IMR-90 (cell line): Measurements from ENCODE around the gene NHSL2. TPM values are rescaled to one million over a fixed set of nuclear protein-coding genes. Genes with fewer than 3 reads are reported as not detected.

Experiments
- ATAC-seq: fragments of 200-7000 bp; cut with Tn5 transposase; 2 replicates; pipeline ENCODE4 v1.9.1; 2020; ENCODE audit warnings: low read depth, mild to moderate bottlenecking, moderate library complexity
- BruUV-seq: library from RNA; stranded (reverse); fragments of 400-500 nt; replicated peaks from 2 replicates; lab custom pipeline; 2021; lab: Mats Ljungman, UMichigan
- CTCF ChIA-PET: fragments of 300-600 bp; formaldehyde crosslinking; extraction: SDS; loops from one replicate; lab custom pipeline; 2021; ENCODE audit warnings: antibody characterized with exemption; lab: Yijun Ruan, JAX
- POLR2A ChIA-PET: fragments of 300-600 bp; sonication (Branson Sonifier 250); formaldehyde crosslinking; loops from one replicate; lab custom pipeline; 2022; ENCODE audit warnings: antibody characterized with exemption; ENCODE audit not compliant: unreplicated experiment; lab: Charles Lee
- DNase-seq: peaks from one replicate; pipeline ENCODE4 v3.0.0; 2013
- H2AFZ ChIP-seq: replicated peaks from 2 replicates; pipeline ENCODE3; 2013; ENCODE audit warnings: low read length, mild to moderate bottlenecking; ENCODE audit not compliant: poor library complexity
- H2AK5ac ChIP-seq: 2 replicates; pipeline ENCODE4 v1.6.1; 2013; ENCODE audit warnings: low read depth, low read length, inconsistent platforms
- H2AK9ac ChIP-seq: replicated peaks from 2 replicates; pipeline ENCODE3; 2013; ENCODE audit warnings: mild to moderate bottlenecking, low read depth, low read length, moderate library complexity; ENCODE audit not compliant: poor library complexity
- H2BK120ac ChIP-seq: 2 replicates; pipeline ENCODE4 v1.6.1; 2013; ENCODE audit warnings: low read depth, low read length, inconsistent platforms
- H2BK15ac ChIP-seq: 3 replicates; pipeline ENCODE4 v1.6.1; 2013; ENCODE audit warnings: low read depth, low read length, inconsistent platforms
- H2BK20ac ChIP-seq: 2 replicates; pipeline ENCODE4 v1.6.1; 2013; ENCODE audit warnings: low read depth, mild to moderate bottlenecking, inconsistent platforms, low read length, moderate library complexity
- H2BK5ac ChIP-seq: 2 replicates; pipeline ENCODE4 v1.6.1; 2013; ENCODE audit warnings: mild to moderate bottlenecking, low read depth, low read length, inconsistent platforms; ENCODE audit not compliant: poor library complexity, severe bottlenecking
- H3K14ac ChIP-seq: replicated peaks from 2 replicates; pipeline ENCODE4 v1.6.1; 2013; ENCODE audit warnings: low read depth, low read length, inconsistent platforms
- H3K18ac ChIP-seq: 2 replicates; pipeline ENCODE4 v1.6.1; 2013; ENCODE audit warnings: low read depth, low read length, control low read depth
- H3K23ac ChIP-seq: 2 replicates; pipeline ENCODE4 v1.6.1; 2013; ENCODE audit warnings: low read depth, low read length, inconsistent platforms
- H3K27ac ChIP-seq: 2 replicates; pipeline ENCODE4 v1.5.1; 2013; ENCODE audit warnings: mild to moderate bottlenecking, control low read depth, low read length; ENCODE audit not compliant: insufficient read depth
- H3K27me3 ChIP-seq: 2 replicates; pipeline ENCODE4 v1.6.1; 2013; ENCODE audit warnings: low read length; ENCODE audit not compliant: control insufficient read depth, insufficient read depth
- H3K36me3 ChIP-seq: 2 replicates; pipeline ENCODE4 v1.6.1; 2013; ENCODE audit warnings: low read length, mixed read lengths; ENCODE audit not compliant: control insufficient read depth, insufficient read depth
- H3K4ac ChIP-seq: 2 replicates; pipeline ENCODE4 v1.6.1; 2013; ENCODE audit warnings: low read depth, low read length, inconsistent platforms
- H3K4me1 ChIP-seq: 2 replicates; pipeline ENCODE4 v1.6.1; 2013; ENCODE audit warnings: low read length, mixed read lengths; ENCODE audit not compliant: control insufficient read depth, insufficient read depth
- H3K4me2 ChIP-seq: 2 replicates; pipeline ENCODE4 v1.6.1; 2013; ENCODE audit warnings: low read depth, mild to moderate bottlenecking, control low read depth, low read length, moderate library complexity
- H3K4me3 ChIP-seq: 2 replicates; pipeline ENCODE4 v1.5.1; 2013; ENCODE audit warnings: low read depth, mild to moderate bottlenecking, control low read depth, low read length, moderate library complexity; ENCODE audit not compliant: insufficient read depth
- H3K56ac ChIP-seq: 2 replicates; pipeline ENCODE4 v1.6.1; 2013; ENCODE audit warnings: low read length, inconsistent platforms; ENCODE audit not compliant: insufficient read depth; ENCODE audit errors: extremely low read depth
- H3K79me1 ChIP-seq, 2 experiments: 2 replicates each; pipeline ENCODE4 v1.6.1; 2013; ENCODE audit warnings: low read length in 2 of 2, inconsistent platforms in 1 of 2, low read depth in 1 of 2
- H3K9ac ChIP-seq: 2 replicates; pipeline ENCODE4 v1.6.1; 2013; ENCODE audit warnings: low read depth, low read length, control low read depth
- H3K9me1 ChIP-seq: 2 replicates; pipeline ENCODE4 v1.6.1; 2013; ENCODE audit warnings: low read length, inconsistent platforms; ENCODE audit not compliant: insufficient read depth
- H3K9me3 ChIP-seq: 2 replicates; pipeline ENCODE4 v1.6.1; 2013; ENCODE audit warnings: low read length; ENCODE audit not compliant: control insufficient read depth, insufficient read depth
- H4K20me1 ChIP-seq: 2 replicates; pipeline ENCODE4 v1.6.1; 2013; ENCODE audit warnings: low read length, inconsistent platforms; ENCODE audit not compliant: insufficient read depth
- H4K5ac ChIP-seq: 2 replicates; pipeline ENCODE4 v1.6.1; 2013; ENCODE audit warnings: mild to moderate bottlenecking, low read depth, low read length, control low read depth
- H4K8ac ChIP-seq, 2 experiments: 2 replicates each; pipeline ENCODE4 v1.6.1; 2013; ENCODE audit warnings: low read depth in 2 of 2, low read length in 2 of 2, control low read depth in 1 of 2, inconsistent platforms in 1 of 2
- H4K91ac ChIP-seq: 2 replicates; pipeline ENCODE4 v1.6.1; 2013; ENCODE audit warnings: low read depth, low read length, inconsistent platforms; ENCODE audit not compliant: insufficient read depth
- BHLHE40 ChIP-seq: fragments of 150-350 bp; IDR thresholded peaks from 2 replicates; pipeline ENCODE4 v1.6.1; 2016; ENCODE audit warnings: mild to moderate bottlenecking, low read depth, low read length
- CEBPB ChIP-seq: IDR thresholded peaks from 2 replicates; pipeline ENCODE4 v1.6.1; 2012; ENCODE audit warnings: low read depth, low read length, improper control_type of control experiment
- MAZ ChIP-seq: IDR thresholded peaks from 2 replicates; pipeline ENCODE4 v1.6.1; 2012; ENCODE audit warnings: low read depth, mild to moderate bottlenecking, low read length, improper control_type of control experiment, moderate library complexity, borderline replicate concordance
- WGBS, 2 experiments: methylation state at CpG; one replicate each; pipeline versions ENCODE4 v1.1.5 to v1.1.7; 2013; ENCODE audit warnings: missing lambda C conversion rate in 2 of 2; ENCODE audit not compliant: insufficient read length in 1 of 2; ENCODE audit errors: extremely low coverage in 2 of 2; 5-methylcytosine and 5-hydroxymethylcytosine counted together
- dilution Hi-C: fragments of 300-500 bp; cut with HindIII; formaldehyde crosslinking; loops from one replicate; pipeline ENCODE4 v1.14.3; 2018; ENCODE audit warnings: low sequenced_read_pairs; ENCODE audit not compliant: unreplicated experiment
- in situ Hi-C: fragments of 300-500 bp; cut with MboI; formaldehyde crosslinking; loops from 3 replicates; pipeline ENCODE4 v1.14.3; 2019; ENCODE audit warnings: low sequenced_read_pairs, inconsistent platforms, mixed read lengths
- intact Hi-C: fragments of 100-400 bp; cut with micrococcal nuclease; formaldehyde crosslinking; loops from 2 replicates; pipeline ENCODE4 v1.10.0; 2022
- polyA plus RNA-seq, 3 experiments: library from polyadenylated mRNA; depleted of rRNA; stranded (reverse); fragments of >200 nt; gene quantifications; 2 replicates each; pipeline ENCODE4 v1.2.3, GENCODE V29; 2012; ENCODE audit warnings: low replicate concordance in 1 of 3
- total RNA-seq: library from RNA; depleted of rRNA; stranded (reverse); fragments of >200 nt; gene quantifications from 2 replicates; pipeline ENCODE4 v1.2.3, GENCODE V29; 2012
- TF ChIP-seq, protein P1 (sequence below): fragments of 150-350 bp; IDR thresholded peaks from 2 replicates; pipeline ENCODE4 v1.6.1; 2017; ENCODE audit warnings: mild to moderate bottlenecking, antibody characterized with exemption, low read length, low read depth
- TF ChIP-seq, protein P2 (sequence below): conservative IDR thresholded peaks from 2 replicates; pipeline ENCODE4 v1.5.1; 2012; ENCODE audit warnings: mild to moderate bottlenecking, low read depth, low read length, improper control_type of control experiment

Gene NHSL2
- total and polyA plus RNA-seq, 2 of the 4 experiments (the other 2 are of a cell fraction), result 0.72 to 0.75 TPM

- H4K5ac ChIP-seq, result no peak overlapping the region
- no peak overlapping the region for H3K9ac ChIP-seq
- WGBS, 2 experiments, result no CpG with 5 or more reads among the region's 6 CpGs
- no peaks in the 10 kb centered on the region for H3K4me1 ChIP-seq
- H3K14ac ChIP-seq, result no peak overlapping the region
- peaks cover 20% of the 10 kb centered on the region for H3K27me3 ChIP-seq
- TF ChIP-seq, protein P1, sequence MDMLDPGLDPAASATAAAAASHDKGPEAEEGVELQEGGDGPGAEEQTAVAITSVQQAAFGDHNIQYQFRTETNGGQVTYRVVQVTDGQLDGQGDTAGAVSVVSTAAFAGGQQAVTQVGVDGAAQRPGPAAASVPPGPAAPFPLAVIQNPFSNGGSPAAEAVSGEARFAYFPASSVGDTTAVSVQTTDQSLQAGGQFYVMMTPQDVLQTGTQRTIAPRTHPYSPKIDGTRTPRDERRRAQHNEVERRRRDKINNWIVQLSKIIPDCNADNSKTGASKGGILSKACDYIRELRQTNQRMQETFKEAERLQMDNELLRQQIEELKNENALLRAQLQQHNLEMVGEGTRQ, result no peak
- no peak for TF ChIP-seq MAZ
- TF ChIP-seq BHLHE40, result no peak
- no peak for TF ChIP-seq CEBPB
- TF ChIP-seq, protein P2, sequence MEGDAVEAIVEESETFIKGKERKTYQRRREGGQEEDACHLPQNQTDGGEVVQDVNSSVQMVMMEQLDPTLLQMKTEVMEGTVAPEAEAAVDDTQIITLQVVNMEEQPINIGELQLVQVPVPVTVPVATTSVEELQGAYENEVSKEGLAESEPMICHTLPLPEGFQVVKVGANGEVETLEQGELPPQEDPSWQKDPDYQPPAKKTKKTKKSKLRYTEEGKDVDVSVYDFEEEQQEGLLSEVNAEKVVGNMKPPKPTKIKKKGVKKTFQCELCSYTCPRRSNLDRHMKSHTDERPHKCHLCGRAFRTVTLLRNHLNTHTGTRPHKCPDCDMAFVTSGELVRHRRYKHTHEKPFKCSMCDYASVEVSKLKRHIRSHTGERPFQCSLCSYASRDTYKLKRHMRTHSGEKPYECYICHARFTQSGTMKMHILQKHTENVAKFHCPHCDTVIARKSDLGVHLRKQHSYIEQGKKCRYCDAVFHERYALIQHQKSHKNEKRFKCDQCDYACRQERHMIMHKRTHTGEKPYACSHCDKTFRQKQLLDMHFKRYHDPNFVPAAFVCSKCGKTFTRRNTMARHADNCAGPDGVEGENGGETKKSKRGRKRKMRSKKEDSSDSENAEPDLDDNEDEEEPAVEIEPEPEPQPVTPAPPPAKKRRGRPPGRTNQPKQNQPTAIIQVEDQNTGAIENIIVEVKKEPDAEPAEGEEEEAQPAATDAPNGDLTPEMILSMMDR, result no peak
- no peaks in the 10 kb centered on the region for H3K9me1 ChIP-seq
- no peaks in the 10 kb centered on the region for H3K36me3 ChIP-seq
- intact Hi-C loops (no loop called here), dilution Hi-C loops (no loop called here), in situ Hi-C loops (no loop called here)
- H2BK120ac ChIP-seq, result no peak overlapping the region
- no TSS peak for BruUV-seq
- no peak overlapping the region for H3K23ac ChIP-seq
- no peak overlapping the region for H2BK5ac ChIP-seq
- CTCF ChIA-PET, result no interaction called here
- no peak overlapping the region for H2BK20ac ChIP-seq
- H3K4me3 ChIP-seq, result no peak overlapping the region; the same call in 1 of the 2 replicates
- no peak overlapping the region for H3K56ac ChIP-seq
- no peak overlapping the region for H4K8ac ChIP-seq
- POLR2A ChIA-PET, result no interaction called here
- DNase-seq (no peak), ATAC-seq (no peak)
- no peak overlapping the region for H3K4ac ChIP-seq
- H2AFZ ChIP-seq, result no peak overlapping the region
- no peak overlapping the region for H2AK9ac ChIP-seq
- peak overlapping the region; percentile 35; the same call in 1 of the 2 replicates for H3K4me2 ChIP-seq
- H4K91ac ChIP-seq, result no peak overlapping the region
- no peaks in the 10 kb centered on the region for H3K9me3 ChIP-seq
- H3K18ac ChIP-seq, result no peak overlapping the region
- no peak overlapping the region for H2AK5ac ChIP-seq
- H3K27ac ChIP-seq, result no peak overlapping the region
- no peak overlapping the region for H2BK15ac ChIP-seq
- no peaks in the 10 kb centered on the region for H4K20me1 ChIP-seq
- no peaks in the 10 kb centered on the region for H3K79me1 ChIP-seq
Measured at GRCh38 chrX:72169008-72169728, 258.5 kb downstream of the NHSL2 start.
